HG03060 (cell line): ENCODE measurements around the gene FGF14.

Experiments used
- ATAC-seq: cut with Tn5 transposase; IDR thresholded peaks from one replicate; pipeline ENCODE4 v1.9.1; 2021; ENCODE audit warnings: low read depth, moderate number of reproducible peaks; ENCODE audit not compliant: unreplicated experiment

The FGF14 gene

GRCh38 chr13:102002287-102002686 is 399.6 kb downstream of the FGF14 start:
- no peak for ATAC-seq

- ATAC-seq: no peak
Measured at GRCh38 chr13:102000764-102001163, 401.1 kb downstream of the FGF14 start.

- ATAC-seq: no peak
Measured at GRCh38 chr13:101998129-101998528, 403.7 kb downstream of the FGF14 start.

- no peak for ATAC-seq
Measured at GRCh38 chr13:101996954-101997353, 404.9 kb downstream of the FGF14 start.

DNA sequence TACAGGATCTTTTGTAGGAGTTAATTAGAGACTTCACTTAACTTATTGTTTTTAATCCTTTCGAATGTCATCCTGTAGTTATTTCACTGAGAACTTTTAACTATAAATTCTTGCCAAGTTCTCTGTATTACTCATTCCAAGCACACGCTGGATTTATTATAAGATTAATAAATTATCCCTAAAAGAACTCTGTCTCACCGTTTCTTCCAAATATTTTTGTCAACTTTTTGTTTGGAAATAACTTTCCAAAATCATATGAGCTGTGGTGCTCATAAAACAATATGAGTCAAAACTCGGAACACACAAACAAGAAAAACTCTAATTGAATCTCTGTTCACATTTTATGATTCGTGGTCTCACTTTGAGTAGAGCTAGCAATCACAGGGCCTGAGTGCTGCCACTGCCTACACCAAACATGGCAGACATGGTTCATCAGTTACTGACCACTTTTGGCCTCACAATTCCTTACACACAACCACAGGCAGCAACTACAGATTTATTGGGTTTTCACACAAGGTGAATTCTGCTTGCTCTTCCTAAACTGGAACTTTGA is 412.0 kb downstream of the FGF14 start:
- no peak for ATAC-seq

DNA sequence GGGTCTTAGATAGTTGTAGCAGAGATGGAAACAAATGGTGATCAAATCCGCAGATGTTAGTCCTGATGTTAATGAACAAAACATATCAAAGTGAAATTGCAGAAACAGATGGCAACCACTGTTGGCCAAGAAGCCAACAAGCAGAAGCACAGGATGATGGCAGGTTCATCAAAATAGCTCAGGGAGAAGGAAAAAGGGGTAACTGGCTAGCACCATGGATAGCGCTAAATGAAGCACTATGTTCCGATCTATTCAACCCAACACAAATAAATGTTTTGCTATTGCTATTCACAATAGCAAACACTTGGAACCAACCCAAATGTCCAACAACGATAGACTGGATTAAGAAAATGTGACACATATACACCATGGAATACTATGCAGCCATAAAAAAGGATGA is 413.7 kb downstream of the FGF14 start:
- no peak for ATAC-seq

- no peak for ATAC-seq
Measured at GRCh38 chr13:101986316-101986715, 415.5 kb downstream of the FGF14 start.

- ATAC-seq: no peak
Measured at GRCh38 chr13:101985321-101985720, 416.5 kb downstream of the FGF14 start.

DNA sequence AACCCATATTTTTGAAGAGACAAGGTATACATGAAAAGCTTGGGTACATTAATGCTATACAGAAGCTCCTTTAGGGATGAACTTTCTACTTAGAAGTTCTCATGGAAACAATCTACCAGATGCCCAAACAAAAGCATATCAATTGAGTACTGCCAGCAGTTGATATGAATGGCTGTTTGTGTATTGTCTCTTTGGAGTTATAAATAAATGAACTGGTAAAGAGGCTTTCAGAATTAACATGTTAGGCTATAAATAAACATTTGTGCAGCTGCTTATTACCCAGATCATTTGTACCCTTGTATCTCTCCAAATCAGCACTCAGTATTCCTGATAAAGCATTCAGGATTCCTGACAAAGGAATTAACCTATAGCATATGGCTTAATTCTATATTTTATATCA is 418.9 kb downstream of the FGF14 start:
- ATAC-seq: no peak

- no peak for ATAC-seq
Measured at GRCh38 chr13:101979825-101980224, 422.0 kb downstream of the FGF14 start.

DNA sequence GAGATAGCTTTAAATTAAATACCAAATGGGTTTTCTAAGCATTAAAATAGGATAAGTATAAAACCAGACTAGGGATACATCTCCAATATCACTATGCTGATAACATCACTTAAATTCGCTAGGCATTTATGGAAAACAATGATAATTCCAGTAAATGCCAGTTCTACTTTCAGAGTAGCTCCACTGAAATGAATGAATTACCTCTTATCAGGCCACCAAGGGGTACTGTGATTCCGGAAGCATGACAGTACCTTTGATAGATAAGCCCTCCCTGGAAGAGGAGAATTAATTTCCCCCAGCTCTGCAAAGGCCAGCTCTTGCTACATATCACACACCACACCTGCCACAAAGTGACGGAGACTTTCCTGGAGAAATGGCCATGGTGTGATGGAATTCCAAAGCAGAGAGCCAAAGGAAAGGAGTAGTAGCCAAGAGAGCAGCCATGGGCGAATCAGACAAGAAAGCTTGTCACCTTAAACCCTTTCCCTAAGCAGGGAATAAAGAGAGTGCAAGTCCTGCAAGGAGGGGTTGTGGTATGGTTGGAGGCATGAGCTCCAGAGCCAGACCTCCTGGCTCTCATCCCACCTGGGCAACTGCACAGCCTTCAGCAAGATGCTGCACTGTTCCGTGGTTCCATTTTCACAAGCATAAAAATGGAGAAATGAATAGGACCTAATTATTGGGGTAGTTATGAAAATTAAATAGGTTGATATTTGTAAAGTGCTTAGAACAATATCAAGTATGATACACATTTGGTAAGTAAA is 423.1 kb downstream of the FGF14 start:
- no peak for ATAC-seq

- ATAC-seq: no peak
Measured at GRCh38 chr13:101977475-101977874, 424.4 kb downstream of the FGF14 start.

- ATAC-seq: no peak
Measured at GRCh38 chr13:101972191-101972590, 429.7 kb downstream of the FGF14 start.

DNA sequence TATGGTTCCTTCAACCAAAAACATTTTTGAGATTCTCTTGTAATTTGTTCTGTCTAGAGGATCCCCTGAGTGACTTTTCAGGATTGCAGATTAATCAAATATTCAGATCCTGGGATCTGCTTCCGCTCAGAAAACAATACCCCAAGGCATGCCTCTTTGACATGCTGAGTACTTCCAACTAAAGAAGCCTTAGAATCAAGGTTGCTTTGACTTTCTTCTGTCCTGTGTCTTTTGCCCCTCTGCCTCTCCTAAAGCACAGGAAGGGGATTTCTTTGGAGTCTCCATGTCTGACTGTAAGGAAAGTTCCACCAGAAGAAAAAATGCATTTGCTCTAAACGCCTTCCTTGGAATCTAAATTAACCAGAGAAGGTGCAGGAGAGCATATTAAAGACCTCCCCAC is 431.5 kb downstream of the FGF14 start:
- no peak for ATAC-seq

DNA sequence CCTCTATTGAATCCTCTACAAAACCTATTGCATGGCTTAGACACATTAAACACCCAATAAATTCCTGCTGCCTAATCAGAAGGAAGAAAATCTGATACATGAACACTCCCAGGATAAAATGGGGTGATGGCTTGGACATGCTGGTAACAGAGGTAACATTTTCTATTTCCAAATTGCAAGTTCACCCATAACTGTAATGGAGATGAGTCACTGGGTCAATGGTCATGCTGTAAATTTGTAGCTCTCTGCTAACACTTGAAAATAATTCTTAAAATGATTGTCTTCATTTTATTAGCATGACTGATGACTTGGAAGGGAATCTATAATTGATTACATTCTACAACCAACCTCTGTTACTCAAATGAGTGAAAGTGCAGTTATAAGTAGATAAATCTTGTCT is 434.1 kb downstream of the FGF14 start:
- no peak for ATAC-seq

DNA sequence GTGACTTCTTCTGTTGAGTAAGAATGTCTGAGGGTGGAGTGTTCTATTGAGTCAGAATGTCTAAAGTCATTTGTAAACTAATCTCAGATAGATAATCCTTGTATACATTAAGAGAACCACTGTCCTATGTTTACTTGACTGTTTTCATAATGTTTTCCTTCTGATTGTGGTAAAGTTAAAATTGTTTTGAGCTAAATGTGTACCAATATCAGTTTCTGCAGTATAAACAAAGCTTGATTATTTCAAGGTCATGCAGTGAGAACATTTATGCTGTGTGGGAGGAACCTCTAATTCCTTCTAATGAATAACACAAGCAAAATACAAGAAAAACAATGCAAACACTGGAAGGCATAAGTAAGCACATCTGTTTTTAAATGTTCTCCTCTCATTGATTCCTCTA is 434.6 kb downstream of the FGF14 start:
- no peak for ATAC-seq

DNA sequence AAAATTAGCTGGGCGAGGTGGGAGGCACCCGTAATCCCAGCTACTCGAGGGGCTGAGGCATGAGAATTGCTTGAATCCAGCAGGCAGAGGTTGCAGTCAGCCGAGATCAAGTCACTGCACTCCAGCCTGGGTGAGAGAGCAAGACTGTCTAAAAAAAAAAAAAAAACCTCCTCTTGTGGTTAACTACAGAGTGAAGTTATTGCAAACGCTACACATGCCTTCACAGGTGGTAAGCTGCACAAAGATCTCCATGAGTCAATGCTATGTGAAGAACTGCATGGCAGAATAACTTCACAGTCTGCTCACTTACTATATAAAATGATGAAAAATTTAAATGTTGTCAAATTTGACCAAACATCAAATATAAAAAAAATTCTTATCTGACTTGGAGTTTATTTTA is 436.8 kb downstream of the FGF14 start:
- ATAC-seq: no peak

GRCh38 chr13:101959016-101959415 is 442.8 kb downstream of the FGF14 start:
- no peak for ATAC-seq

DNA sequence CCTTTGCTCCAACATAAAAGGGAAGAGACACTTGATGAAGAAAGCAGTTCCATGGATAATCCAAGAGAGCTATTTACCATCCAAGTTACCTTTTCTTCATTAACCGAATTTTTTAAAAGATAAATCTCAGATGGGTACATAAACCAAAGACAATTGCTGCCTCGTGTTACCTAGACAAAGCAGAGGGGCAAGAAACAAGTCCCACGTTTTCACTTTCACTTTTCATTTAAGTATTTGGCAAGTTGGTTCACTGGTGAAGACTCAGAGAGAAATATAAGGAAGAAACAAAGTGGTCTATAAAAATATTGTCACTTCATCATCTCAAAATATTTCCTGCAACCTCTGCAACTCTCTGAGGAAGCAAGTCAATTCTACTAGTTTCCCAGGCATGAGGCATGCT is 446.1 kb downstream of the FGF14 start:
- ATAC-seq: no peak

- ATAC-seq: no peak
Measured at GRCh38 chr13:101951114-101951513, 450.7 kb downstream of the FGF14 start.

DNA sequence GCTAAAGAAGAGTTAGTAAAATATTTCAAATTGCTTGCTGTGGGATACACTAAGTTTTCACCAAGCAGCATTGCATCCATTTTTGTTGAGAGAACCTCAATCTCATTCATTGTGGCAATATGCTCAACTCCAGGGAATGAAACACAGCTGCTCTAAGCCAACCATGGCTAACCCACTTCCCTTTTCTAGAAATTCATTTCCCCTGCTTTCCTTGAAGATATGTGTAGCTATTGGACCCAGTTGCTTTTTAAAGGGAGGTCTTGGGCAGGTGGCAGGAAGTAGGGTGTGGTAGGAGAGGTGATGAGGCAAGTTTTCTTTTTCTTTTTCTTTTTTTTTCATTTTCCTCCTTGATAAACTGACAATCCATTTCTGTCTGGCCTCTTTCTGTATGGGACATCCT is 452.2 kb downstream of the FGF14 start:
- no peak for ATAC-seq

DNA sequence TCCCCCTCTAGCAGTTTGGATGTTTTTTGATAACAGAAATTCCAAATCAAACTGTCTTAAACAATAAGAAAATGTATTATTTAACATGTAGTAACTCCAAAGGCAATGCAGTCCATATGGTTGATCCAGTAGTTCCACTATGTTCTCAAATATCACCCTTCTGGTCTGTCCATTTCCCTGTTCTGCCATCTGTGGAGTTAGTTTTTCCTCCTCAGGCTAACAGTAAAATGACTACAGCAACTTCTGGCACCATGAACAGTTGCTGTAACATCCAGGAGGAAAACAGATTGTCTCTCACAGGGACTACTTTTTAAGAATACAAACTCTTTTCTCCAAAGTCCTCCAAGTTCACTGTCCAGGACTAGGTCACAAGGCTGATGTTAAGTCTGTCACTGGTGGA is 455.4 kb downstream of the FGF14 start:
- ATAC-seq: no peak

- no peak for ATAC-seq
Measured at GRCh38 chr13:101945435-101945834, 456.4 kb downstream of the FGF14 start.
